H1 (cell line): ENCODE measurements around the gene MVK.

ENCODE experiments used
- CTCF ChIP-seq, 3 experiments: IDR thresholded peaks; 1 replicate in 2 of 3; 2 replicates in 1 of 3; pipeline versions ENCODE4 v1.5.1 to v1.6.1; 2011; ENCODE audit warnings: low read length in 3 of 3, mild to moderate bottlenecking in 3 of 3, inconsistent platforms in 2 of 3, low read depth in 1 of 3, moderate library complexity in 1 of 3; ENCODE audit not compliant: insufficient read depth in 1 of 3; ENCODE audit errors: control extremely low read depth in 1 of 3
- EP300 ChIP-seq, 2 experiments: IDR thresholded peaks; 1 replicate in 1 of 2; 2 replicates in 1 of 2; pipeline ENCODE4 v1.6.1; 2011 to 2012; ENCODE audit warnings: low read depth in 2 of 2, low read length in 2 of 2, mild to moderate bottlenecking in 2 of 2, borderline replicate concordance in 1 of 2, inconsistent platforms in 1 of 2, moderate library complexity in 1 of 2
- EZH2 ChIP-seq: fragments of 200-600 bp; sonication (generic); IDR thresholded peaks from 2 replicates; pipeline ENCODE4 v1.7.1; 2012; ENCODE audit warnings: low read depth, mild to moderate bottlenecking, moderate library complexity, low read length, inconsistent platforms; ENCODE audit not compliant: severe bottlenecking
- GTF2F1 ChIP-seq: IDR thresholded peaks from 2 replicates; pipeline ENCODE4 v1.6.1; 2012; ENCODE audit warnings: low read depth, low read length, improper control_type of control experiment, borderline replicate concordance
- MAX ChIP-seq: IDR thresholded peaks from 2 replicates; pipeline ENCODE4 v1.6.1; 2012; ENCODE audit warnings: inconsistent platforms
- RBBP5 ChIP-seq: IDR thresholded peaks from 2 replicates; pipeline ENCODE4 v1.7.1; 2012; ENCODE audit warnings: low read depth, mild to moderate bottlenecking, inconsistent platforms, low read length, moderate library complexity, borderline replicate concordance
- TCF12 ChIP-seq: IDR thresholded peaks from 2 replicates; pipeline ENCODE4 v1.6.1; 2011; ENCODE audit warnings: low read depth, mild to moderate bottlenecking, low read length
- TEAD4 ChIP-seq: IDR thresholded peaks from 2 replicates; pipeline ENCODE4 v1.6.1; 2012; ENCODE audit warnings: low read depth, low read length, inconsistent platforms, mixed read lengths

GRCh38 chr12:109624467-109624866, 50.9 kb downstream of the MVK start:
- TF ChIP-seq CTCF (IDR thresholded peaks at IDR 0.05; ENCODE audit: control extremely low read depth in 1 of 3, insufficient read depth in 1 of 3, low read depth in 1 of 3, low read length in 3 of 3), result no peak
- TF ChIP-seq TCF12, result no peak
- no peak for TF ChIP-seq MAX
- no peak for TF ChIP-seq RBBP5
- no peak for TF ChIP-seq EZH2
- no peak for TF ChIP-seq GTF2F1
- TF ChIP-seq EP300 (IDR thresholded peaks at IDR 0.05; ENCODE audit: borderline replicate concordance in 1 of 2, low read depth in 2 of 2, low read length in 2 of 2), result no peak
- no peak for TF ChIP-seq TEAD4
